Ovary (tissue), 9 donors: Measurements from ENCODE around the gene CELF3. TPM values are rescaled to one million over a fixed set of nuclear protein-coding genes. Genes with fewer than 3 reads are reported as not detected.

Source experiments
- DNase-seq, 5 donors: peaks; one replicate each; pipeline ENCODE4 v3.0.0-alpha.2; 2019 to 2020
- H3K27ac ChIP-seq, 2 donors: fragments of 200-600 bp; one replicate each; pipeline versions ENCODE4 v1.5.1 to v1.8.0; 2019 to 2022
- H3K27me3 ChIP-seq: fragments of 200-600 bp; one replicate; pipeline ENCODE4 v1.8.0; 2022
- H3K36me3 ChIP-seq: fragments of 200-600 bp; sonication (generic); one replicate; pipeline ENCODE4 v1.5.1; 2019
- H3K4me1 ChIP-seq: one replicate; pipeline ENCODE4 v1.8.1; 2013; ENCODE audit warnings: mild to moderate bottlenecking, moderate library complexity; ENCODE audit not compliant: insufficient read depth
- H3K4me3 ChIP-seq: fragments of 200-600 bp; sonication (generic); one replicate; pipeline ENCODE4 v1.5.1; 2017
- H3K9me3 ChIP-seq, 2 donors: fragments of 200-600 bp in 1 of 2; sonication (generic) in 1 of 2; one replicate each; pipeline versions ENCODE4 v1.5.1 to v1.8.1; 2013 to 2019; ENCODE audit warnings: mild to moderate bottlenecking in 1 of 2, moderate library complexity in 1 of 2
- CTCF ChIP-seq, 3 donors: fragments of 450-650 bp in 2 of 3; fragments of 200-600 bp in 1 of 3; IDR thresholded peaks; one replicate each; pipeline versions ENCODE4 v1.5.1 to v1.8.0; 2016 to 2022; ENCODE audit warnings: antibody characterized with exemption in 3 of 3, mild to moderate bottlenecking in 1 of 3
- EP300 ChIP-seq: sonication (generic); formaldehyde crosslinking; IDR thresholded peaks from one replicate; pipeline ENCODE4 v1.6.1; 2017; ENCODE audit warnings: antibody characterized with exemption
- POLR2A ChIP-seq: fragments of 450-650 bp; IDR thresholded peaks from one replicate; pipeline ENCODE4 v1.6.1; 2017; ENCODE audit warnings: antibody characterized with exemption, mild to moderate bottlenecking, moderate library complexity
- WGBS, 3 donors: extraction: QIAGEN DNeasy Blood & Tissue Kit in 1 of 3; methylation state at CpG; one replicate each; pipeline versions ENCODE4 v1.1.5 to v1.1.7; 2013 to 2017; 5-methylcytosine and 5-hydroxymethylcytosine counted together
- intact Hi-C, 4 donors: fragments of 100-400 bp; cut with DNase I; formaldehyde crosslinking; loops; one replicate each; pipeline versions ENCODE4 v1.11.0 to v1.15.1; 2022 to 2023
- polyA plus RNA-seq, 2 donors: library from polyadenylated mRNA; stranded (reverse); fragments of 200-250 nt in 1 of 2; fragments of 350-450 nt in 1 of 2; fragmentation: Illumina TruSeq in 1 of 2; extraction: RNeasy Lipid Tissue Mini Kit (QIAGEN cat#74804) in 1 of 2; gene quantifications; one replicate each; pipeline ENCODE4 v1.2.3, GENCODE V29; 2013 to 2014
- total RNA-seq, 7 donors: library from RNA; depleted of rRNA in 2 of 7; stranded (reverse); fragments of >200 nt in 2 of 7; fragmentation: NEBNext Ultra II Directional in 3 of 7; extraction: Animal tissue kit (Norgen Biotek cat#: 25700) in 3 of 7; gene quantifications; one replicate each; pipeline versions ENCODE4 v1.1.0 to v1.2.4, GENCODE V29; 2016 to 2023
- donor health status: DM: no; HTN: no; CAD: no; lungs with moderate emphysema.
- donor health status: DM: no; HTN: no; CAD: no.
- donor health status: Bipolar disorder and iron deficiency.
- donor health status: DM: yes; HTN: yes; CAD: no.
- donor health status: DM: no; HTN: no; CAD: no.
- donor health status: DM: yes; HTN: yes; CAD: no.

CELF3 gene
- total and polyA plus RNA-seq, 9 donors, result 0.57 TPM; not detected in 8

GRCh38 chr1:151729157-151729965 lies 12.8 kb upstream of the CELF3 start:
- Histone ChIP-seq H3K36me3 (no peaks in the 10 kb centered on the region), H3K4me3 (no peak overlapping the region), H3K4me1 (no peaks in the 10 kb centered on the region), H3K27me3 (no peaks in the 10 kb centered on the region), H3K27ac (no peak overlapping the region), H3K9me3 (no peaks in the 10 kb centered on the region)
- 62 to 64% (median 63%) methylated on average over 10 of the region's 10 CpGs for WGBS, 3 donors
- DNase-seq, result no peak
- intact Hi-C loops, result no loop called here
- TF ChIP-seq CTCF (IDR thresholded peaks at IDR 0.05) (no peak), POLR2A (no peak), EP300 (no peak)

DNA sequence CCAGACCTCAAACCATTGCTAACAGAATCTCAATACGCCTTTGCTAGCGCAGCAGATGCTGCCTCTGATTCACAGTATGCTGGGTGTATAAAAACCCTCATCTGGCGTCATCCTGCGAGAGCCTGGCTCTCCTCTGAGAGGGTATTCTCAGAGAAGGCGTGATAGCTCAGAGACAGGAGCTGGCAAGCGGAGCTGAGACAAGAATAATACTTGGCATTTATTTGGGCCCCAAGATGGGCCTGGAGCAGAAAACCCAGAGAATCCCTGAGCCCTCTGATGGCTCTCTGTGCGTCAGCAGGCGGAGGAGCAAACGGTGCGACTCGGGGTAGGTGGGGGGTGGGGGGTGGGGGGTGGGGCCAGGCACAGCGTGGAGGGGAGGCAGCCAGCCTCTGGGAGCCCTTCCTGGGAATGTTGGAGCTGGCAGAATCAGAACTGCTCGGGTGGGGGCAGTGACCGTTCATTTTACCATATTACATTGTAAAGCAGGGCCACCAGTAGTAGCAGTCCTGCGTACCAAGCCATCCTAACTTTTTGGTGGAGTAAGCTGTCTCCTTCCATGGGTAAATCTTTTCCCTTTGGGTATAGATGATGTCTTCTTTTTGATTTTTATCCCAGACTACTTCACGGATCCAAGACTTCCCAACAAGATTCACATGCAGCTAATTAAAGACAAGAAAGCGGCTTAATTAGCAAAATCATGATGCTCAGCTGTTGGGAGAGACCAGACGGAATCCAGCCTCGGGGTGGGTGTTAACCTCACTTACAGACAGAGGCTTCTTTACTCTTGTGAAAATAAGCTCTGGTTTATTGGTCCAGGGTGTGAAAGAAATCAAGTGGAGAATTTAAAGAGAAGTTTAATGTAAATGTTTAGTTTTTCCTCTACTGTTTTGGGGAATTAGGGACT lies 11.8 kb upstream of the CELF3 start:
- Histone ChIP-seq H3K27me3 (no peaks in the 10 kb centered on the region), H3K4me1 (no peaks in the 10 kb centered on the region), H3K36me3 (no peaks in the 10 kb centered on the region), H3K27ac (peak overlapping the region in 1 of 2 donors; percentile 43), H3K4me3 (no peak overlapping the region), H3K9me3 (no peaks in the 10 kb centered on the region)
- DNase-seq, result peak in 1 of 5 donors; percentile 47
- intact Hi-C loops, result no loop called here
- no peak for TF ChIP-seq CTCF (IDR thresholded peaks at IDR 0.05)
- TF ChIP-seq EP300, result no peak
- TF ChIP-seq POLR2A, result no peak
- WGBS, 3 donors, result 19 to 24% (median 19%) methylated on average over 19 of the region's 19 CpGs

DNA sequence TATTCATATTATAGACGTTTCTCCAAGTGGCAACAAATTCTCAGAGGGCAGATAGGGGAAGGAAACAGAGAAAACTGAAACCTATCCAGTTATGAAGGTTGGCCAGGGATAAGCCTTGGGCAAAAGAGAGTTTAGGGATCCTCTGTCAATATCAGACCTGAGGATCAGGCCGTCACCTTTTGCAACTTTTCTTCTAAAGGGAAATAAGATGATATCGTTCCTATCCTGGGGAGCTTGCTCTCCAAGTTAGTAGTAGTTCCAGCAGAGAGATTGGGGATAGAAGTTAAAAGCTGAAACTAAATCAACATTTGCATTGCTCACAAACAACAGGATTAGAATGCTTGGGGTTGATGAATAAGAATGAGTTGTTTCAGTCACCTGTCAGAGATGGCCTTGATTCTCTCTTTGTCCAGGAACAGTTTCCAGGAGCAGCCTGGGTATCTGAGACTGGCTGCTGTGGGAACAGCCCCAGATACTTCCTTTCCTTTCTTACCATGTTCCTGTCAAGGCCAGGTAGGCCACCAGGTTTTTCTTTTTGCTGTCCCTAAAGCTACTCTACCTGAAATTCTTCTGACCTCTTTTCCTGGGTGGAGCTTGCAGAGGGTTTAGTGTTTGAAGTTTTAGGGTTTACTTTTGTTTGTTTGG lies 7.2 kb upstream of the CELF3 start:
- Histone ChIP-seq H3K9me3 (no peaks in the 10 kb centered on the region), H3K27ac (no peak overlapping the region), H3K36me3 (no peaks in the 10 kb centered on the region), H3K27me3 (no peaks in the 10 kb centered on the region), H3K4me1 (peaks cover 8% of the 10 kb centered on the region), H3K4me3 (no peak overlapping the region)
- 42 to 56% (median 45%) methylated on average over 3 of the region's 3 CpGs for WGBS, 3 donors
- TF ChIP-seq EP300, result no peak
- no peak for TF ChIP-seq POLR2A
- no peak for TF ChIP-seq CTCF (IDR thresholded peaks at IDR 0.05)
- intact Hi-C loops, result no loop called here
- no peak for DNase-seq

DNA sequence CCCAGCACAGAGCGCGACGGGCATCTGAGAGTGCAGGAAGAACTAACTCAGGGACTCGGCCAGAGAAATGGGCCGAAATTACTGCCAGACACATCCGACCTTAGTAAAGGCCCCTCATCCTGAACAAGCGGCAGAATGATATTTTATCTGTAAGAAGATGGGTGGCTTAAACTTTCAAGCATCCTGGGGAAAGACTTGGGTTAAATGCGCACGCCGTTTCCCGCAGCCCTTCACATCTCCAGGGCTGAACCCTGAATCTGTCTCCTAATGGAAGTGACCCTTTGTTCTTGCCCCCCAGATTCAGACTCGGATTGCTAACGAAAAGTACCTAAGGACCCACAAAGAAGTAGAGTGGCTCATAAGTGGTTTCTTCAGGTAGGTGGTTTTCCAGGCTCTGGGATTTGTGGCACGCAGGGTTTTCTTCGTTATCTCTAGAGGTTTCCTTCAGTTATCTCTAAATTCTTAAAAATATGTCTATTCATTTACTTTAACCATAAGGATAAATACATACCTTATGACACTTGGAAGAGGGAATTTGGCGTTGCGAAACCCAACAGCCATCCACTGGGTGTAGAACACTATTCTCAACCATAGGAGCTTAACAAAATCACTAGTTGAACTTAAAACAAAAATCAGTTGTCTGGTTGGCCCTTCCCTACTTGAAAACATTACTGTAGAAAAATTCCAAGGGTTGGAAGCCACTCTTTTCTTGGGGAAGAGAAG lies 5.3 kb upstream of the CELF3 start:
- intact Hi-C loops, result no loop called here
- H3K27ac ChIP-seq, result peak overlapping the region in 1 of 2 donors; percentile 68

More for the DNA sequence above, 5.3 kb upstream of the CELF3 start:
- H3K36me3 ChIP-seq, result no peaks in the 10 kb centered on the region
- H3K4me1 ChIP-seq, result peaks cover 8% of the 10 kb centered on the region
- H3K27me3 ChIP-seq, result no peaks in the 10 kb centered on the region
- 21 to 26% (median 23%) methylated on average over 17 of the region's 17 CpGs for WGBS, 3 donors
- TF ChIP-seq CTCF (IDR thresholded peaks at IDR 0.05) (no peak), POLR2A (no peak), EP300 (no peak)
- H3K4me3 ChIP-seq, result peak overlapping the region; percentile 43
- no peak for DNase-seq
- H3K9me3 ChIP-seq, result no peaks in the 10 kb centered on the region
